Aorta (tissue), 5 donors: ENCODE results near the gene CAV3. TPM values are rescaled to one million over a fixed set of nuclear protein-coding genes. Genes with fewer than 3 reads are reported as not detected.

Experiments used
- ATAC-seq: fragments of 200-7000 bp; cut with Tn5 transposase; one replicate; pipeline ENCODE4 v1.9.1; 2022; ENCODE audit warnings: moderate library complexity; ENCODE audit not compliant: low FRiP score
- DNase-seq, 2 donors: peaks; one replicate each; pipeline ENCODE4 v3.0.0-alpha.2; 2020
- H3K27ac ChIP-seq, 2 donors: one replicate each; pipeline ENCODE4 v1.5.1; 2013; ENCODE audit warnings: low read length in 2 of 2, mild to moderate bottlenecking in 2 of 2, moderate library complexity in 2 of 2, control low read depth in 1 of 2, inconsistent platforms in 1 of 2, low read depth in 1 of 2
- H3K27me3 ChIP-seq, 2 donors: one replicate each; pipeline ENCODE4 v1.6.1; 2013; ENCODE audit warnings: control low read depth in 1 of 2, low read length in 1 of 2, mild to moderate bottlenecking in 1 of 2, moderate library complexity in 1 of 2; ENCODE audit not compliant: insufficient read depth in 2 of 2, control insufficient read depth in 1 of 2
- H3K36me3 ChIP-seq, 2 donors: one replicate each; pipeline ENCODE4 v1.6.1; 2013; ENCODE audit warnings: control low read depth in 1 of 2, low read length in 1 of 2, mild to moderate bottlenecking in 1 of 2; ENCODE audit not compliant: insufficient read depth in 2 of 2, control insufficient read depth in 1 of 2
- H3K4me1 ChIP-seq, 2 donors: one replicate each; pipeline ENCODE4 v1.6.1; 2013; ENCODE audit warnings: low read length in 2 of 2, control low read depth in 1 of 2, mild to moderate bottlenecking in 1 of 2, moderate library complexity in 1 of 2; ENCODE audit not compliant: insufficient read depth in 2 of 2, control insufficient read depth in 1 of 2
- H3K4me3 ChIP-seq, 2 donors: one replicate each; pipeline ENCODE4 v1.5.1; 2013; ENCODE audit warnings: low read length in 2 of 2, control low read depth in 1 of 2, mild to moderate bottlenecking in 1 of 2
- H3K9me3 ChIP-seq: one replicate; pipeline ENCODE4 v1.6.1; 2013; ENCODE audit warnings: mild to moderate bottlenecking, low read length; ENCODE audit not compliant: control insufficient read depth
- WGBS, 2 donors: extraction: QIAGEN DNeasy Blood & Tissue Kit; methylation state at CpG; one replicate each; pipeline ENCODE4 v1.1.7; 2013; 5-methylcytosine and 5-hydroxymethylcytosine counted together
- intact Hi-C, 2 donors: fragments of 100-400 bp; cut with DNase I; formaldehyde crosslinking; loops; one replicate each; pipeline versions ENCODE4 v1.14.2 to v1.15.0; 2022
- polyA plus RNA-seq, 2 donors: library from polyadenylated mRNA; stranded (reverse); fragments of 200-250 nt; gene quantifications; one replicate each; pipeline ENCODE4 v1.2.3, GENCODE V29; 2013
- total RNA-seq, 2 donors: library from RNA; stranded (reverse); fragmentation: NEBNext Ultra II Directional; extraction: Animal tissue kit (Norgen Biotek cat#: 25700); gene quantifications; one replicate each; pipeline ENCODE4 v1.2.1, GENCODE V29; 2021
- donor health status: healthy with polysubstance abuse.
- donor health status: Bipolar disorder and iron deficiency.
- donor health status: DM: no; HTN: no; CAD: no.
- donor health status: DM: no; HTN: no; CAD: no.
- donor health status: DM: yes; HTN: yes; CAD: no.

Gene CAV3
- total and polyA plus RNA-seq, 4 donors = 0.25 TPM; not detected in 3

- intact Hi-C loops = no loop called here
- WGBS, 2 donors = 93 to 95% methylated on average over 6 of the region's 6 CpGs
- no peak for DNase-seq
Measured at GRCh38 chr3:8764528-8764927, 30.9 kb downstream of the CAV3 start.

GRCh38 chr3:8765528-8765927, 31.9 kb downstream of the CAV3 start:
- ATAC-seq (no peak), DNase-seq (no peak)
- intact Hi-C loops = no loop called here

More at GRCh38 chr3:8764528-8764927, 30.9 kb downstream of the CAV3 start:
- no peaks in the 10 kb centered on the region for H3K4me1 ChIP-seq
- H3K4me3 ChIP-seq = no peak overlapping the region
- H3K27me3 ChIP-seq = no peaks in the 10 kb centered on the region
- no peak overlapping the region for H3K27ac ChIP-seq
- no peak for ATAC-seq
- H3K36me3 ChIP-seq = no peaks in the 10 kb centered on the region
- H3K9me3 ChIP-seq = no peaks in the 10 kb centered on the region

GRCh38 chr3:8766148-8766547, 32.5 kb downstream of the CAV3 start:
- H3K27me3 ChIP-seq = no peaks in the 10 kb centered on the region
- no peaks in the 10 kb centered on the region for H3K4me1 ChIP-seq
- H3K36me3 ChIP-seq = no peaks in the 10 kb centered on the region
- no peaks in the 10 kb centered on the region for H3K9me3 ChIP-seq
- DNase-seq (no peak), ATAC-seq (no peak)
- H3K27ac ChIP-seq = no peak overlapping the region
- H3K4me3 ChIP-seq = no peak overlapping the region
- 89% methylated on average over 2 of the region's 2 CpGs for WGBS, 2 donors
- intact Hi-C loops = no loop called here

More at GRCh38 chr3:8765528-8765927, 31.9 kb downstream of the CAV3 start:
- Histone ChIP-seq H3K4me1 (no peaks in the 10 kb centered on the region), H3K27ac (no peak overlapping the region), H3K9me3 (no peaks in the 10 kb centered on the region), H3K27me3 (no peaks in the 10 kb centered on the region), H3K36me3 (no peaks in the 10 kb centered on the region), H3K4me3 (no peak overlapping the region)
- 65 to 70% methylated on average over 4 of the region's 4 CpGs for WGBS, 2 donors

GRCh38 chr3:8767256-8767666, 33.7 kb downstream of the CAV3 start:
- Histone ChIP-seq H3K4me1 (no peaks in the 10 kb centered on the region), H3K27ac (no peak overlapping the region), H3K4me3 (no peak overlapping the region), H3K27me3 (no peaks in the 10 kb centered on the region), H3K36me3 (no peaks in the 10 kb centered on the region), H3K9me3 (no peaks in the 10 kb centered on the region)
- ATAC-seq = no peak
- no peak for DNase-seq
- intact Hi-C loops = no loop called here
- 45 to 56% methylated on average over 31 to 37 of the region's 37 CpGs for WGBS, 2 donors

GRCh38 chr3:8767667-8768363, 34.2 kb downstream of the CAV3 start:
- 2 to 6% methylated on average over 72 to 74 of the region's 74 CpGs for WGBS, 2 donors
- Histone ChIP-seq H3K27ac (no peak overlapping the region), H3K36me3 (no peaks in the 10 kb centered on the region), H3K4me3 (peak overlapping the region in 1 of 2 donors; percentile 17), H3K27me3 (no peaks in the 10 kb centered on the region), H3K4me1 (no peaks in the 10 kb centered on the region), H3K9me3 (no peaks in the 10 kb centered on the region)
- ATAC-seq (no peak), DNase-seq (no peak)
- intact Hi-C loops = no loop called here

GRCh38 chr3:8768364-8769087, 34.9 kb downstream of the CAV3 start:
- no peak overlapping the region for H3K27ac ChIP-seq
- ATAC-seq = no peak
- WGBS, 2 donors = 12 to 13% methylated on average over 36 of the region's 36 CpGs
- H3K36me3 ChIP-seq = no peaks in the 10 kb centered on the region
- H3K27me3 ChIP-seq = no peaks in the 10 kb centered on the region
- H3K4me3 ChIP-seq = peak overlapping the region in 1 of 2 donors; percentile 17
- H3K9me3 ChIP-seq = no peaks in the 10 kb centered on the region
- intact Hi-C loops = no loop called here
- no peak for DNase-seq
- no peaks in the 10 kb centered on the region for H3K4me1 ChIP-seq

- WGBS, 2 donors = 3 to 4% methylated on average over 53 of the region's 53 CpGs
- H3K4me3 ChIP-seq = peak within 1 kb of the TSS; percentile 10 to 11
Measured at GRCh38 chr3:8769088-8769822, 35.7 kb downstream of the CAV3 start, which contains the start of gene OXTR. OXTR (minus strand) TSS chr3:8769613; CDS start chr3:8768187, 1,426 bp downstream.

GRCh38 chr3:8773941-8774542, 40.4 kb downstream of the CAV3 start:
- 38 to 41% methylated on average over 5 of the region's 5 CpGs for WGBS, 2 donors
- ATAC-seq = no peak
- peaks cover 1% of the 10 kb centered on the region for H3K9me3 ChIP-seq
- H3K4me3 ChIP-seq = no peak overlapping the region
- H3K27ac ChIP-seq = no peak overlapping the region
- H3K36me3 ChIP-seq = no peaks in the 10 kb centered on the region
- DNase-seq = no peak
- no peaks in the 10 kb centered on the region for H3K4me1 ChIP-seq
- no peaks in the 10 kb centered on the region for H3K27me3 ChIP-seq
- intact Hi-C loops = no loop called here

More at GRCh38 chr3:8769088-8769822, 35.7 kb downstream of the CAV3 start, which contains the start of gene OXTR:
- H3K9me3 ChIP-seq = no peaks in the 10 kb centered on the region
- DNase-seq (peak; percentile 69 to 87), ATAC-seq (peak; percentile 94)
- intact Hi-C loops = no loop called here
- no peaks in the 10 kb centered on the region for H3K36me3 ChIP-seq
- H3K27ac ChIP-seq = no peak within 1 kb of the TSS
- H3K27me3 ChIP-seq = no peaks in the 10 kb centered on the region
- H3K4me1 ChIP-seq = no peaks in the 10 kb centered on the region
